ENCODE data around the gene PELO.

- TF ChIP-seq CTCF (optimal IDR thresholded peaks at IDR 0.05 in 1 of 3, IDR thresholded peaks at IDR 0.05 in 1 of 3, conservative IDR thresholded peaks at IDR 0.05 in 1 of 3; ENCODE audit: extremely low read depth in 1 of 3, insufficient read depth in 2 of 3, low read length in 3 of 3) (no peak), EZH2 (IDR thresholded peaks at IDR 0.05; ENCODE audit: low read length) (no peak)
Observed at GRCh38 chr5:52799983-52800393, 12.3 kb downstream of the PELO start.
